ENCODE data around the gene NTSR1.

Gene NTSR1

DNA sequence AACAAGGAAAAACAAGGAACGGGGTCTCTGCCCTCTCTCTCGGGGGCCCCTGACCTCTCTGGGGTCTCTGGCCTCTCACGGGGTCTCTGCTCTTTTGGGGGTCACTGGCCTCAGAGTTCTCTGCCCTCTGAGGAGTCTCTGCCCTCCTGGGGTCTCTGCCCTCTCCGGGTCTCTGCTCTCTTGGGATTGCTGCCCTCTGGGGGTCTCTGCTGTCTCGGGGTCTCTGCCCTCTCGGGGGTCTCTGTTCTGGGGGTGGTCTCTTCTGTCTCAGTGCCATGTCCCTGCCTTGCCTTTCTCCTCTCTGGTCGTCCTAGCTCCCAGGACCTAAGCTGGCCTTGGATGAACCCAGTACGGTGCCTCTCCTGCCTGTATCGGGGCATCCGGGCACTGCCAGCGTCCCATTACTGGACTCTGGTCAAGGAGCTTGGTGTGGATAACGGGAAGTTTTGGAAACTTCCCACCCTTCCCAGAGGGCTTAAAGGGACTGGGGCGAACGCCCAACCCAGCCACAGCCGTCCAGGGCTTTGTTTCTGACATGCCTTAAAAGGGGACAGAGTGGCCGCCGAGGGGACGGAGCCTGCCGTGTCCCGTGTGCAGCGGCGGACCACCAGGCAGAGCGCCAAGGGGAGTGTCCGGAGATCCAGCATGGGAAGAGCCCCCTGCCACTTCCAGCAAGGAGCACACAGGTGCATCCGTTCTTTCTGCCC is 62.9 kb downstream of the NTSR1 start:
- no peak for DNase-seq (ENCODE audit: low spot score)
- TF ChIP-seq, protein P1, sequence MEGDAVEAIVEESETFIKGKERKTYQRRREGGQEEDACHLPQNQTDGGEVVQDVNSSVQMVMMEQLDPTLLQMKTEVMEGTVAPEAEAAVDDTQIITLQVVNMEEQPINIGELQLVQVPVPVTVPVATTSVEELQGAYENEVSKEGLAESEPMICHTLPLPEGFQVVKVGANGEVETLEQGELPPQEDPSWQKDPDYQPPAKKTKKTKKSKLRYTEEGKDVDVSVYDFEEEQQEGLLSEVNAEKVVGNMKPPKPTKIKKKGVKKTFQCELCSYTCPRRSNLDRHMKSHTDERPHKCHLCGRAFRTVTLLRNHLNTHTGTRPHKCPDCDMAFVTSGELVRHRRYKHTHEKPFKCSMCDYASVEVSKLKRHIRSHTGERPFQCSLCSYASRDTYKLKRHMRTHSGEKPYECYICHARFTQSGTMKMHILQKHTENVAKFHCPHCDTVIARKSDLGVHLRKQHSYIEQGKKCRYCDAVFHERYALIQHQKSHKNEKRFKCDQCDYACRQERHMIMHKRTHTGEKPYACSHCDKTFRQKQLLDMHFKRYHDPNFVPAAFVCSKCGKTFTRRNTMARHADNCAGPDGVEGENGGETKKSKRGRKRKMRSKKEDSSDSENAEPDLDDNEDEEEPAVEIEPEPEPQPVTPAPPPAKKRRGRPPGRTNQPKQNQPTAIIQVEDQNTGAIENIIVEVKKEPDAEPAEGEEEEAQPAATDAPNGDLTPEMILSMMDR (IDR thresholded peaks at IDR 0.05; ENCODE audit: extremely low read depth, missing control alignments): no peak

DNA sequence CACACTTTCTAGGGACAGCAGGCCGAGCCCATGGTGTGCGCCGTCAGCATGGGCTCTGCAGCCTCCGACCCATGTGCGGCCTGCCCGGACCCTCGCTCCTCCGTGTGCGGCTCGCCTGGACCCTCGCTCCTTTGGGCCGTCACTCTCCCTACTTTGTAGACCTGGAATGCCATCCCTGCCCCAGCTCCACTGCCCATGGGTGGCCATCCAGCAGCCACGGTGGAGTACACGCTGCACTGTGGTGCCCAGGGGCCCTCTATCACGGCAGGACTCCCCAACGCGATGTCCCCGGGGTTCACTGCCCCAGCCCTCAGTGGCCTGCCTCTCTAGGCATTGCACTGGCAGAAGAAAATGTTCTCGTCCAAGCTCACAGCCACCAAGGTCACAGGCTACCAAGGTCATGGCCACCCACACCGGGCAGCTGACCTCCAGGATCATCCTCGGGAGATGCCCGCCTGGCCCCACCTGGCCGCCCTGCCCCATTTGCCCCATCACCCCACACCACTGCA is 63.5 kb downstream of the NTSR1 start:
- DNase-seq (ENCODE audit: low spot score): no peak
- TF ChIP-seq, protein P1 (IDR thresholded peaks at IDR 0.05; ENCODE audit: extremely low read depth, missing control alignments): no peak

GRCh38 chr20:62772619-62772989 is 64.0 kb downstream of the NTSR1 start:
- TF ChIP-seq, protein P1 (IDR thresholded peaks at IDR 0.05; ENCODE audit: extremely low read depth, missing control alignments): no peak
- no peak for DNase-seq (ENCODE audit: low spot score)

- DNase-seq (ENCODE audit: low spot score): no peak
- TF ChIP-seq, protein P1 (IDR thresholded peaks at IDR 0.05; ENCODE audit: extremely low read depth, missing control alignments): no peak
Measured at GRCh38 chr20:62772990-62773844, 64.6 kb downstream of the NTSR1 start.

- TF ChIP-seq, protein P1 (IDR thresholded peaks at IDR 0.05; ENCODE audit: extremely low read depth, missing control alignments): no peak
- DNase-seq (ENCODE audit: low spot score): no peak
Measured at GRCh38 chr20:62773845-62774714, 65.4 kb downstream of the NTSR1 start.

DNA sequence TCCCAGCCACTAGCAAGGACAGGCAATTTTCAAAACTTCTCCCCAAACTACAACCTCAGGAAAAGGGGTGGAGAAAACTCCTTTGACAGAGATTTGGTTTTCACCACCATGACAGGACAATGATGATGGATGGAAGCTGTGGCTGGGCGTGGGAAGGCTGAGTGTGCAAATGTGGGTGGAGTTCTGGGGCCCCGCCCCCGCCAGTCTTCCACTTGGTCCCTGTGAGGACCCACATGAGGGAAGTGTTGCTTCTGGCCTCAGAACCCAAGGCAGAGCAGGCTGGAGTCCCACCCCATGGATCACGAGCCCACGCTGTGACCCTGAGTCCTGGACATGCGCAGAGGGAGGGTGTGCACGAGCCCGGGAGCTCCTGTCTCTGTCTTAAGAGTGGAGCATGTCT is 66.1 kb downstream of the NTSR1 start:
- TF ChIP-seq, protein P1 (IDR thresholded peaks at IDR 0.05; ENCODE audit: extremely low read depth, missing control alignments): no peak
- DNase-seq (ENCODE audit: low spot score): no peak

Measured in GM20000 (cell line).